SK-N-SH treated with all-trans-retinoic acid at 6 μM for 48 hours (cell line): ENCODE measurements around the gene GANC.

Source experiments
- ATAC-seq: fragments of 200-7000 bp; cut with Tn5 transposase; 3 replicates; pipeline ENCODE4 v1.9.1; 2020; ENCODE audit warnings: mild to moderate bottlenecking, moderate library complexity
- ARNTL ChIP-seq: fragments of 450-650 bp; formaldehyde crosslinking; IDR thresholded peaks from 2 replicates; pipeline ENCODE4 v1.5.0; 2020; ENCODE audit warnings: low read depth, mild to moderate bottlenecking, moderate library complexity, borderline replicate concordance
- BACH2 ChIP-seq: fragments of 250-450 bp; sonication (Bioruptor Pico); IDR thresholded peaks from 2 replicates; pipeline ENCODE4 v1.9.0; 2021; ENCODE audit warnings: mild to moderate bottlenecking, borderline replicate concordance
- CSDC2 ChIP-seq: fragments of 250-450 bp; sonication (Bioruptor Pico); IDR thresholded peaks from 2 replicates; pipeline ENCODE4 v1.5.0; 2020; ENCODE audit warnings: mild to moderate bottlenecking, moderate library complexity
- CSRNP3 ChIP-seq: fragments of 250-450 bp; sonication (Bioruptor Pico); IDR thresholded peaks from 2 replicates; pipeline ENCODE4 v1.5.1; 2021; ENCODE audit warnings: mild to moderate bottlenecking, moderate library complexity
- ISL1 ChIP-seq: fragments of 250-450 bp; sonication (Bioruptor Pico); IDR thresholded peaks from 2 replicates; pipeline ENCODE4 v2.1.2; 2022; ENCODE audit warnings: mild to moderate bottlenecking, moderate library complexity
- OSR1 ChIP-seq: fragments of 250-450 bp; sonication (Bioruptor Pico); IDR thresholded peaks from 2 replicates; pipeline ENCODE4 v1.8.0; 2022; ENCODE audit warnings: moderate library complexity, mild to moderate bottlenecking, inconsistent platforms
- POU6F1 ChIP-seq: fragments of 250-450 bp; sonication (Bioruptor Pico); IDR thresholded peaks from 2 replicates; pipeline ENCODE4 v1.8.0; 2021; ENCODE audit warnings: low read depth, mild to moderate bottlenecking, moderate library complexity, borderline replicate concordance
- PPARA ChIP-seq: fragments of 250-450 bp; sonication (Bioruptor Pico); IDR thresholded peaks from 2 replicates; pipeline ENCODE4 v1.5.0; 2020; ENCODE audit warnings: mild to moderate bottlenecking, borderline replicate concordance
- RARB ChIP-seq: fragments of 250-450 bp; sonication (Bioruptor Pico); IDR thresholded peaks from 2 replicates; pipeline ENCODE4 v1.8.0; 2021; ENCODE audit warnings: mild to moderate bottlenecking, moderate library complexity
- SNAI2 ChIP-seq: fragments of 250-450 bp; sonication (Bioruptor Pico); IDR thresholded peaks from 2 replicates; pipeline ENCODE4 v1.5.0; 2020; ENCODE audit warnings: mild to moderate bottlenecking, moderate library complexity
- TCF4 ChIP-seq: fragments of 250-450 bp; sonication (Bioruptor Pico); IDR thresholded peaks from 2 replicates; pipeline ENCODE4 v1.8.0; 2021; ENCODE audit warnings: mild to moderate bottlenecking, moderate library complexity, borderline replicate concordance
- TOX ChIP-seq: fragments of 250-450 bp; sonication (Bioruptor Pico); IDR thresholded peaks from 2 replicates; pipeline ENCODE4 v1.8.0; 2021; ENCODE audit warnings: mild to moderate bottlenecking, moderate library complexity, borderline replicate concordance
- TSHZ2 ChIP-seq: fragments of 250-450 bp; sonication (Bioruptor Pico); IDR thresholded peaks from 2 replicates; pipeline ENCODE4 v1.5.0; 2020; ENCODE audit warnings: mild to moderate bottlenecking, moderate library complexity
- ZC3H10 ChIP-seq: fragments of 250-450 bp; sonication (Bioruptor Pico); IDR thresholded peaks from 2 replicates; pipeline ENCODE4 v1.5.1; 2021; ENCODE audit warnings: mild to moderate bottlenecking, moderate library complexity
- ZFP3 ChIP-seq: fragments of 250-450 bp; sonication (Bioruptor Pico); IDR thresholded peaks from 2 replicates; pipeline ENCODE4 v1.5.0; 2020; ENCODE audit warnings: mild to moderate bottlenecking, moderate library complexity
- ZFP30 ChIP-seq: fragments of 450-650 bp; formaldehyde crosslinking; IDR thresholded peaks from 2 replicates; pipeline ENCODE4 v1.5.0; 2022; ENCODE audit warnings: mild to moderate bottlenecking, moderate library complexity
- ZNF565 ChIP-seq: fragments of 450-650 bp; formaldehyde crosslinking; conservative IDR thresholded peaks from 2 replicates; pipeline ENCODE4 v1.5.0; 2020; ENCODE audit warnings: low read depth, mild to moderate bottlenecking, moderate library complexity
- ZNF70 ChIP-seq: fragments of 450-650 bp; formaldehyde crosslinking; IDR thresholded peaks from 2 replicates; pipeline ENCODE4 v1.5.0; 2020; ENCODE audit warnings: mild to moderate bottlenecking, moderate library complexity
- ZNF8 ChIP-seq: fragments of 450-650 bp; formaldehyde crosslinking; IDR thresholded peaks from 2 replicates; pipeline ENCODE4 v1.5.0; 2020; ENCODE audit warnings: mild to moderate bottlenecking, moderate library complexity
- TF ChIP-seq, protein P1 (sequence below): fragments of 250-450 bp; sonication (Bioruptor Pico); IDR thresholded peaks from 2 replicates; pipeline ENCODE4 v1.5.1; 2020; ENCODE audit warnings: low read depth, mild to moderate bottlenecking, moderate library complexity

GANC gene

GRCh38 chr15:42364529-42364928 lies 91.5 kb downstream of the GANC start:
- no peak for ATAC-seq
- TF ChIP-seq TSHZ2 = no peak
- TF ChIP-seq, all 23 proteins: peak for 0

GRCh38 chr15:42365921-42366550 lies 93.0 kb downstream of the GANC start:
- no peak for ATAC-seq
- TF ChIP-seq TSHZ2 (no peak), CSRNP3 (no peak), SNAI2 (CRISPR knock-in tag) (no peak), RARB (CRISPR knock-in tag) (no peak), ZFP3 (CRISPR knock-in tag) (no peak), POU6F1 (CRISPR knock-in tag) (no peak), BACH2 (no peak), ISL1 (no peak), ZNF70 (CRISPR knock-in tag) (no peak), CSDC2 (CRISPR knock-in tag) (no peak), ZNF565 (CRISPR knock-in tag) (no peak), TOX (CRISPR knock-in tag) (no peak), PPARA (CRISPR knock-in tag) (no peak), ARNTL (CRISPR knock-in tag) (no peak), ZC3H10 (no peak), TCF4 (CRISPR knock-in tag) (no peak), ZFP30 (CRISPR knock-in tag) (no peak)
- TF ChIP-seq, protein P1, sequence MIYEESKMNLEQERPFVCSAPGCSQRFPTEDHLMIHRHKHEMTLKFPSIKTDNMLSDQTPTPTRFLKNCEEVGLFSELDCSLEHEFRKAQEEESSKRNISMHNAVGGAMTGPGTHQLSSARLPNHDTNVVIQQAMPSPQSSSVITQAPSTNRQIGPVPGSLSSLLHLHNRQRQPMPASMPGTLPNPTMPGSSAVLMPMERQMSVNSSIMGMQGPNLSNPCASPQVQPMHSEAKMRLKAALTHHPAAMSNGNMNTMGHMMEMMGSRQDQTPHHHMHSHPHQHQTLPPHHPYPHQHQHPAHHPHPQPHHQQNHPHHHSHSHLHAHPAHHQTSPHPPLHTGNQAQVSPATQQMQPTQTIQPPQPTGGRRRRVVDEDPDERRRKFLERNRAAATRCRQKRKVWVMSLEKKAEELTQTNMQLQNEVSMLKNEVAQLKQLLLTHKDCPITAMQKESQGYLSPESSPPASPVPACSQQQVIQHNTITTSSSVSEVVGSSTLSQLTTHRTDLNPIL (CRISPR knock-in tag) = no peak

GRCh38 chr15:42367041-42367440 lies 94.0 kb downstream of the GANC start:
- no peak for TF ChIP-seq PPARA (CRISPR knock-in tag)
- TF ChIP-seq BACH2 = no peak
- no peak for TF ChIP-seq TCF4 (CRISPR knock-in tag)
- no peak for TF ChIP-seq TOX (CRISPR knock-in tag)
- no peak for TF ChIP-seq ZNF70 (CRISPR knock-in tag)
- TF ChIP-seq, all 23 proteins: peak for 0
- no peak for ATAC-seq

- ATAC-seq = no peak
- TF ChIP-seq ARNTL (CRISPR knock-in tag) (no peak), ZNF8 (CRISPR knock-in tag) (no peak), ZNF565 (CRISPR knock-in tag) (no peak), TSHZ2 (no peak), OSR1 (CRISPR knock-in tag) (no peak)
Measured at GRCh38 chr15:42368096-42368495, 95.1 kb downstream of the GANC start.
